HG03439 (cell line): ENCODE data around the gene DHRS7.

Experiments used
- ATAC-seq: cut with Tn5 transposase; IDR thresholded peaks from one replicate; pipeline ENCODE4 v1.9.1; 2021; ENCODE audit warnings: mild to moderate bottlenecking, moderate library complexity; ENCODE audit not compliant: unreplicated experiment

DHRS7 gene

GRCh38 chr14:60164712-60165546 lies at the start of gene DHRS7:
TSS of gene DHRS7 (minus strand) at chr14:60165398. CDS start at chr14:60165309, 89 bp downstream.
- ATAC-seq, result peak; percentile 90

DNA sequence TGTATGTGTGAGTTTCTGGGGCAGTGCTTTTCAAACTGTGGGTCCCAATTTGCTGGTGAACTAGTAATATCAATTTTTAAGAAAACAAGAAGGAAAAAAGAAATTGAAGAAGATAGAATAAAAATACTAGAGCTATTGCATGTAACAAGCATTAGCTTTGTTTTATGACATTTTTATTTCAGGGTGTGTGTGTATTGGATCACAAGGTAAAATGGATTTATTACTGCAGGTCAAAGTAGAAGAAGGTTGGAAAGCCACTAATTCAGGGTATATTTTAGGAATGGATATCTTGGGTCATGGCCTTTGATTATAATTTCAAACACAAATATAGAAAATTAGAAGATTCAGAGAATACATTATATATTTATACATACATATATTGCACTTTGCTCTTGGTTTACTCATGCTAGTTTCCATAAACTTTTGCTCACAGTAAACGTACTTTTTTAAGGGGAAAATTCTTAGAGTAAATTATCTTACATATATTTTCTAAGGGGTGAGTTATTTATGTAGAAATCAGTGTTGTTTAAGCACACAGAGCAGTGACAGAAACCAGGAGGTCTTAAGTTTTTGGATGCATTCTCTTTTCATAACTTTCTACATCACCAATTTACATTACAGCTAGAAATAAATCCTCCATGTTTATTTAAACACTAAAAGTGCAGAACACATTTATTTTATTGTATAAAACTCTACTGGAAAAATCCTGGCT lies 49.4 kb upstream of the DHRS7 start:
- ATAC-seq, result no peak

- no peak for ATAC-seq
Measured at GRCh38 chr14:60214003-60214402, 48.8 kb upstream of the DHRS7 start.

GRCh38 chr14:60212503-60213371 lies 47.5 kb upstream of the DHRS7 start:
- peak; percentile 91 for ATAC-seq

DNA sequence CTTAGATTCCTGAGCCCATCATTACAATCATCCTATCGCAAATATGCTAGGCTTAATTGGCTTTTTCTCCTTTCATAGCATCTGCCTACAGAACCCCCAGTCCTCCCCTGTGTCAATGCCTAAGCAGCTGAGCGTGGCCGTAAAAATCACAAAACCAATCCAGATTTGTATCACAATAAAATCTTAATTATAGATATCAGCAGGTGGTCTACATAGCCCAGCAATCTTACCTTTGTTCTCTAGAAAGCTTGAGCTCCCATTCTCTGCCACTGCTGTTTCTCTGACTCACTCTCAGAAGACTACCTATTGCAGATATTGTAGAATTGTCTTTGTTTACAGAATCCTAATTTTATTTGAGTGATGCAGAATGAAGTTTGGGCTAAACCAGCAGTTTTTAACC lies 46.0 kb upstream of the DHRS7 start:
- ATAC-seq, result no peak

DNA sequence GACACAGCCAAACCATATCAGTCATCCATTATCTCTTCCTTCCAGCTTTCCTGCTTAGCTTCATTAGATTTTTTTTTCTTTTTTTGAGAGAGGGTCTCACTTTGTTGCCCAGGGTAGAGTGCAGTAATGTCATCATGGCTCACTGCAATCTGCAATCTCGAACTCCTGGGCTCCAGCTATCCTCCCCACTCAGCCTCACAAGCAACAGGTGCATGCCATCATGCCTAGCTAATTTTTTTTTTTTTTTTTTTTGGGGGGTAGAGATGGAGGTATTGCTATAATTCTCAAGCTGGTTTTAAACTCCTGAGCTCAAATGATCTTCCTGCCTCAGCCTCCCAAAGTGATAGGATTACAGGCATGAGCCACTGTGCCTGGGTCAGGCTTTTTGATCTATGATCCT lies 45.5 kb upstream of the DHRS7 start:
- no peak for ATAC-seq

DNA sequence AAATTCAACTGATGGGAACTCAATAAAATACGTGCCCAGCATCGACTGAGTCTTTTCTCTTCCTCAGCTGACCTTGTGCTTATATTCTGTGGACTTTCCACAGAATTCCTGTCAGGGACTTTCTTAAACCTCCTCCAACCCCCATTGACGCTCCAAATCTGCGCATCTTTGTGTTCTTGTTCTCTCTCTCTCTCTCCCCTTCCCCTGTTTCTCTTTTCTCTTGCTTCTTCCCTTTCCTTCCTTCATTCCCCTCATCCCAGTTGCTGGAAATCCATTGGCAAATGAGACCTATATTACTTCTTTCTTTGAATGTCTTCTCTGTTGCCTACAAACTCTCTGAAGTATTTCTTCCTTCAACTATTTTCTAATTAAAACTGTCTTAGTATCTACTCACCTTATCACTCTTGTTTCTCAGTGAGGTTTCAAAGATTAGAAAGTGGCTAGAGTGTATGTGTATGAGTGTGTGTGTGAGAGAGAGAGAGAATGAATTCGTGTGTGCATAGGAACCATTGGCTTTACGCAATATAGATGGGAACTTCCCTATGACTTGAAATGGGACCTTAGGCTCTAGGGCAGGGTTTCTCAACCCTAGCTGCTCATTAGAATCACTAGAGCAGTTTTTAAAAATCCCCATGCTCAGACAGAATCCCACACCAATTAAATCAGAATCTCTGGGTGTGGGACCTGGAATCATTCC lies 41.8 kb upstream of the DHRS7 start:
- no peak for ATAC-seq

DNA sequence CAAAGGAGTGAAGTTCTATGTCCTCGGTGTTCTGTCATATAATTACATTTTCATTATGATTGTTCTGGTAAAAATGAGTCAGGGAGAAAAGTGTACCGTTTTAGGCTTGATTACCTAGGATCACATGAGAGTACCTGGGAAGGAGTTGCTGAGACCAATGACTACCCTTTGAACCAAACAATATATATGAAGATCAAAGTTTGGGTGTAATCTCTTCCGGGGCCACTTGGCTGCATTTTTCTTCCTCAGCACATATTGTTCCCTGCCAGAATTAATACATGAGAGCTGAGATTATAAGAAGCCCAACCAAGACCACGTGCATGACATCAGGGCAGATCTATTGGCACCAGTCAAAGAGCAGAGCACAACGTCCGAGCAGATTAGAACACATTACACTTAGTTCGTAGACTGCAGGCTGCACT lies 41.1 kb upstream of the DHRS7 start:
- ATAC-seq, result no peak

DNA sequence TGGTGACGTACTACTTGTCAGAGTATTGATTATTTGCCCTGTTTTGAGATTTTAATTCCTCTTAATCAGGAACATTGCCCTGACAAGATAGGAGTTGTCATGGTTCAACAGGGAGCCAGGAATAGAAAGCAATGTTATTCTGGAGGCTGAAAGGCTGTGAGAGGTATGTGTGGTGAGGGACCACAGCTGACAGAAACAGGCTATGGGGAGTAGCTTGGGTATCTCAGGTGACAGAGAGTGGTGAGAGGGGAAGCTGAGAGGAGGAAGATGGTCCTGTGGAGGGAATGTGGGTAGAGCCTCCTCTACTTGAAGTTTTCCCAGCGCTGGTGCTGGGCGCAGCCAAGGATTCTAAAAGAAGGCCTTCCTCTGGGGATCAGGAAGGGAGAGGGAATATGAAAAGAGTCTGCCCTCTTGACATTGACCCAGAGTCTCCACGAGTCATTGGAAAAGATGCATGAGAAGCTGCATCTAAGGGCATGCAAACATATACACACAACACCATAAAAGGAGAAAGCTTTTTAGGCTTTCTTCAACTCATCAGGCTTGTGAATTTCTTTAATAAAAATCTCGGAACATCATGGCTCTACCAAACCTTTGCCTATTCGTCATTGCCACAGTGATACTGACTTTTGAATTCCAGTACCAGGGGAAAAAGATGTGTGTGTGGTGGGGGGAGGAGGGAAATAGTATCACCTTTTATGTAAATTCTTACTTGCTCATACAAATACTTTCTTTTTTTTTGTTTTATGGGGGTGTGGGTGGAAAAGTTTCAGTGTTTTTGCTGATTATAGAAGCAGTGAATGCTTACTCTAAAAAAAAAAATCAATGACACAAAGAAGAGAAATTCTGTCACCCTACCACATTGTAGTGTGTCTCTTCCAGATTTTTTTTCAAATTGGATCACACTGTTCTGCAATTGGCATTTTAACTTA lies 39.9 kb upstream of the DHRS7 start:
- peak; percentile 42 for ATAC-seq

- ATAC-seq, result peak; percentile 68
Measured at GRCh38 chr14:60204104-60204842, 39.1 kb upstream of the DHRS7 start.

GRCh38 chr14:60199321-60199720 lies 34.1 kb upstream of the DHRS7 start:
- no peak for ATAC-seq

DNA sequence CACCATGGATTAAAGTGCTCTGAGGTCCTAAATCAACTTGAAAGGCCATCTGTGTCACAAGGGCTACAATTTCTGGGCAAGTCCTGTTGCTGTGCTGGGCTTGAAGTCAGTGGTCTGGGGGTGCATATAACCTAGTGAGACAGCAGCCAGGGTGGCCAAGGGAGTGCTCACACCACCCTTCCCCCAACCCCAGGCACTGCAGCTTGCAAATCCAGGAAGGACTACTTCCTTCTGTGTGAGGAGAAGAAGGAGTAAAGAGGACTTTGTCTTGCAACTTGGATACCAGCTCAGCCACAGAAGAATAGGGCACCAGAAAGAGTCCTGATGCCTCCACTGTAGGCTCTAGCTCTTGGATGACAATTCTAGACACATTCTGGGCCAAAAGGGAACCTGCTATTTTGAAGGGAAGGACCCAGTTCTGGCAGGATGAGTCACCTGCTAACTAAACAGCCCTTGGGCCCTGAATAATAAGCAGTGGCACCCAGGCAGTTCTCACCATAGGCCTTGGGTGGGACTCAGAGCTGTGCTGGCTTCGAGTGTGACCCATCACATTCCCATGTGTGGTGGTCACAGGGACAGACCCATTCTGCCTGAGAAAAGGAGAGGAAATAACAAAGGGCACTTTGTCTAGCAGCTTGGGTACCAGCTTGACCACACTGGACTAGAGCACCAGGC lies 32.6 kb upstream of the DHRS7 start:
- ATAC-seq, result no peak

GRCh38 chr14:60196291-60196690 lies 31.1 kb upstream of the DHRS7 start:
- ATAC-seq, result no peak

GRCh38 chr14:60195179-60195810 lies 30.1 kb upstream of the DHRS7 start:
- ATAC-seq, result no peak

DNA sequence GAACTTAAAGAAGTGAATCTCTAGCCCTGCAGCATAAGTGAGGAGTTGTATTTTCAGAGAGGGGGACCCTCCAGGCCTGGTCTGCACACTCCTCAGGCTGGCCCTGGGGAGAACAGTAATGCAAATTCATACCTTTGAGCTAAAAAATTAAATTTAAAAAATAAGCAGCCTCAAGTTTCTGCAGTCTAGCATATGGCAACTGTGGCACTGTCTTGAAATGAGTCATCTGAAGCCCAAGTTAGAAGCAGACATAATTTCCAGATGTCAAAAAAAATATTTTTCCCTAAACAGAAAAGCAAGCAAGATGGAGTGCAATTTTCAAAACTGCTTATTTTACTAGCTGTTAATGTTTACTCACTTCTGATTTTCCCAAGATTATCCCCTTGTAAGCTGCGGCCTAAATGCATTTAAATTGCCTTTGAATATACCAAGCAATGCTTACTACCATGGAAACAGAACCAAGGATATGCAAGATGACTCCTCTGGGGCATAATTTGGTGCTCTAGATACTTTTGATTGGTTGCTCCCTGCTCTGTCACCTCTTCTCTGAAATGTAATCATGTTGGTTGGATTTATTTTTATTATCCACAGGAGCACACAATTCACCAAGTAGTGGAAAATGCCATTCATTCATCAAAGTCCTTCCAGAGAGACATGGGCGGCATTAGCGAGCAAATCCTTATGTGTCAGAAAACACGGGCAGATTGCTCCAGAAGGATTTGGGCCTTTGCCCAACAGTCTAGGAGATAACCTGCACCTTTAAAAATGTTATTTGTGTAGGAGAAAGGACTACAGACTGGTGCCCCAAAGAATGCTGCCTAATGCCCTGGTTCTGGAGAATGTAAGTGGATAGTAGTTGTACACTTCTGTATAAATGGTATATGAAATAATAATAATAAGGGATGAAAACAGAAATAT lies 25.0 kb upstream of the DHRS7 start:
- ATAC-seq, result no peak

DNA sequence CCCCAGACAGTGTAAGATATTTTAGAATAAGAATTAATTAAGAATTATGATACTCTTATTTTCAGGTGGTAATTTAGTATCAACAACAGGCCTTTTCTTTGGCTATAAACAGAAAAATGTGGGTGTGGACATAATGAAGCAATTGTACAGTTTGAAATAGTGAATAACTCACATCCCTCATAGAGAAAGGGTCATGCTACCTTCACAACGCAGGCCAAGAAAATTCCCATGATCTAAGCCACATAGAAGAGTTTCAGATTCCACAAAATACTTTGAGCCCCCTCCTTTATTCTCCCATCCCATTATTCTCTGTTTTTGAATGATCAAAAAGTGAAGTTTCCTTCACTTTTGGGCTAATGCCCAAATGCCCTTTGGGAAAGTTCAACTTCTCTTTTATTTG lies 23.5 kb upstream of the DHRS7 start:
- no peak for ATAC-seq

GRCh38 chr14:60188115-60188514 lies 22.9 kb upstream of the DHRS7 start:
- ATAC-seq, result no peak
